Endodermal cell (in vitro differentiated cells): ENCODE measurements around the gene PTPRE. TPM values are rescaled to one million over a fixed set of nuclear protein-coding genes. Genes with fewer than 3 reads are reported as not detected.
A peak's percentile ranks its signal among the peaks of the same experiment; 100 is the strongest.

Experiments
- DNase-seq: peaks from one replicate; pipeline ENCODE4 v3.0.0-alpha.2; 2017
- H3K27ac ChIP-seq: 2 replicates; pipeline ENCODE4 v1.5.1; 2013; ENCODE audit warnings: mild to moderate bottlenecking, low read depth, low read length, moderate library complexity
- H3K27me3 ChIP-seq: 2 replicates; pipeline ENCODE4 v1.6.1; 2013; ENCODE audit warnings: mild to moderate bottlenecking, low read length, moderate library complexity; ENCODE audit not compliant: insufficient read depth, control insufficient read depth, poor library complexity, severe bottlenecking
- H3K36me3 ChIP-seq: 2 replicates; pipeline ENCODE4 v1.7.0; 2013; ENCODE audit warnings: mild to moderate bottlenecking, low read length, moderate library complexity; ENCODE audit not compliant: control insufficient read depth, insufficient read depth
- H3K4me1 ChIP-seq: one replicate; pipeline ENCODE4 v1.7.0; 2013; ENCODE audit warnings: low read length; ENCODE audit not compliant: control insufficient read depth, insufficient read depth
- H3K4me3 ChIP-seq: 2 replicates; pipeline ENCODE4 v1.5.1; 2013; ENCODE audit warnings: mild to moderate bottlenecking, low read length, moderate library complexity
- H3K9ac ChIP-seq: 2 replicates; pipeline ENCODE4 v1.6.1; 2013; ENCODE audit warnings: mild to moderate bottlenecking, low read length, moderate library complexity; ENCODE audit not compliant: poor library complexity, severe bottlenecking; ENCODE audit errors: extremely low read depth
- H3K9me3 ChIP-seq: 2 replicates; pipeline ENCODE4 v1.6.1; 2013; ENCODE audit warnings: mild to moderate bottlenecking, low read length, moderate library complexity; ENCODE audit not compliant: control insufficient read depth
- H3K27ac Mint-ChIP-seq: 2 replicates; pipeline ENCODE4 v1.8.0; 2020; ENCODE audit warnings: mixed read lengths
- H3K27me3 Mint-ChIP-seq: 2 replicates; pipeline ENCODE4 v1.8.0; 2021; ENCODE audit warnings: mild to moderate bottlenecking, mixed read lengths; ENCODE audit not compliant: insufficient read depth
- H3K36me3 Mint-ChIP-seq: 2 replicates; pipeline ENCODE4 v1.8.0; 2020; ENCODE audit warnings: low read depth, mixed read lengths
- H3K4me1 Mint-ChIP-seq: 2 replicates; pipeline ENCODE4 v1.8.0; 2020; ENCODE audit warnings: mixed read lengths
- H3K4me3 Mint-ChIP-seq: 2 replicates; pipeline ENCODE4 v1.8.0; 2020; ENCODE audit warnings: mild to moderate bottlenecking, moderate library complexity, mixed read lengths
- H3K9me3 Mint-ChIP-seq: 2 replicates; pipeline ENCODE4 v1.8.0; 2020; ENCODE audit warnings: mild to moderate bottlenecking, mixed read lengths
- WGBS, 2 experiments: methylation state at CpG; one replicate each; pipeline versions ENCODE4 v1.1.5 to v1.1.7; 2013; ENCODE audit warnings: missing lambda C conversion rate in 2 of 2, mixed read lengths in 1 of 2; ENCODE audit not compliant: insufficient coverage in 1 of 2, insufficient read length in 1 of 2; 5-methylcytosine and 5-hydroxymethylcytosine counted together
- total RNA-seq, 2 donors: library from RNA; stranded (reverse); fragmentation: NEBNext Ultra II Directional in 1 of 2; extraction: Animal tissue kit (Norgen Biotek cat#: 25700) in 1 of 2; gene quantifications; 2 replicates in 1 of 2; 3 replicates in 1 of 2; pipeline ENCODE4 v1.2.1, GENCODE V29; 2021
- TF ChIP-seq, protein P1 (sequence below): fragments of 200-600 bp; sonication (generic); conservative IDR thresholded peaks from 2 replicates; pipeline ENCODE4 v1.5.0; 2021; ENCODE audit warnings: antibody characterized with exemption, mild to moderate bottlenecking

PTPRE gene
- total RNA-seq, 2 donors from 2014 or later = 0.75 to 3.0 TPM

DNA sequence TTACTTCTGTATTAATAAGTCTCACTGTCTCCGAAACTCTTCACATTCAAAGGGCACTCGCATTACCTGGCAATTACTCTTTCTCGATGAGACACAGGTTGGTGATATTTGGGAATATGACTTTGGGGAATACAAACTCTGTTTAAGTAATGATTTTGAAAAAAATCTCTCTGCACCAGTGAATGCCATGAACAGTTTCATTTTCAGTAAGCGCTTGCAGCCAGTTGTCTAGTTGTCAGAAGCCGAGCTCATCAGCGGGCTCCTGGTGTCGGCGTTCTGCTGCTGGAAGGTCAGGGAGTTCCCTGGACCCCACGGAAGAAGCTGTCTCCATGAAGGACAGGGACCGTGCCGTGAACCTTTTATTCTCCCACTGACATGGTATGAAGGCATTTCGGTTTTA, 57.7 kb downstream of the PTPRE start:
- H3K9me3 ChIP-seq = no peaks in the 10 kb centered on the region
- TF ChIP-seq, protein P1, sequence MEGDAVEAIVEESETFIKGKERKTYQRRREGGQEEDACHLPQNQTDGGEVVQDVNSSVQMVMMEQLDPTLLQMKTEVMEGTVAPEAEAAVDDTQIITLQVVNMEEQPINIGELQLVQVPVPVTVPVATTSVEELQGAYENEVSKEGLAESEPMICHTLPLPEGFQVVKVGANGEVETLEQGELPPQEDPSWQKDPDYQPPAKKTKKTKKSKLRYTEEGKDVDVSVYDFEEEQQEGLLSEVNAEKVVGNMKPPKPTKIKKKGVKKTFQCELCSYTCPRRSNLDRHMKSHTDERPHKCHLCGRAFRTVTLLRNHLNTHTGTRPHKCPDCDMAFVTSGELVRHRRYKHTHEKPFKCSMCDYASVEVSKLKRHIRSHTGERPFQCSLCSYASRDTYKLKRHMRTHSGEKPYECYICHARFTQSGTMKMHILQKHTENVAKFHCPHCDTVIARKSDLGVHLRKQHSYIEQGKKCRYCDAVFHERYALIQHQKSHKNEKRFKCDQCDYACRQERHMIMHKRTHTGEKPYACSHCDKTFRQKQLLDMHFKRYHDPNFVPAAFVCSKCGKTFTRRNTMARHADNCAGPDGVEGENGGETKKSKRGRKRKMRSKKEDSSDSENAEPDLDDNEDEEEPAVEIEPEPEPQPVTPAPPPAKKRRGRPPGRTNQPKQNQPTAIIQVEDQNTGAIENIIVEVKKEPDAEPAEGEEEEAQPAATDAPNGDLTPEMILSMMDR = no peak
- Mint-ChIP-seq H3K27ac (no peak overlapping the region), H3K4me3 (no peak overlapping the region), H3K27me3 (no peaks in the 10 kb centered on the region), H3K36me3 (no peaks in the 10 kb centered on the region), H3K4me1 (peaks cover 19% of the 10 kb centered on the region), H3K9me3 (peaks cover 6% of the 10 kb centered on the region)
- WGBS, 2 experiments = 92 to 97% methylated on average over 10 to 12 of the region's 12 CpGs
- H3K4me1 ChIP-seq = peaks cover 9% of the 10 kb centered on the region
- no peak for DNase-seq
- H3K36me3 ChIP-seq = no peaks in the 10 kb centered on the region
- H3K4me3 ChIP-seq = no peak overlapping the region
- no peak overlapping the region for H3K9ac ChIP-seq
- H3K27me3 ChIP-seq = no peaks in the 10 kb centered on the region
- H3K27ac ChIP-seq = no peak overlapping the region

DNA sequence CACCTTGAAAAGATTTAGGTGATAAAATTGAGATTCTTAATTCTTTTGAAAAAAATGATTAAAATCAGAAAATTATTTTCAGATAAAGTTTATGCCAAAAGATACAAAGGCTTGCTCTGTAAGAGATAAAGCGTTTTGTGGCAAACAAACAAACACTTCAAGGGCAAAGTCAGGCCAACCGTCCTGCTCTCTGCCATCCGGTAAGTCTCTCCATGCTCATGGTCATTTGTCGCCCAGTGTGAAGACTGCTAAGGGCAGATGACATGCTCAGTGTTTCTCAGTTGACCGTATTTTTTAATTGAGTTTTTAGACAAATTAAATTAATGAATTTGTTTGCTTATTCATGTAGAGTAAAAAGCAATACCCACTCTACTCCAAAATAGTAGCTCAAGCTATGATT, 60.0 kb downstream of the PTPRE start:
- Mint-ChIP-seq H3K36me3 (no peaks in the 10 kb centered on the region), H3K27me3 (no peaks in the 10 kb centered on the region), H3K9me3 (peaks cover 6% of the 10 kb centered on the region), H3K4me1 (peaks cover 19% of the 10 kb centered on the region), H3K27ac (no peak overlapping the region), H3K4me3 (no peak overlapping the region)
- Histone ChIP-seq H3K27ac (no peak overlapping the region), H3K36me3 (no peaks in the 10 kb centered on the region), H3K9ac (no peak overlapping the region), H3K9me3 (no peaks in the 10 kb centered on the region), H3K4me1 (peaks cover 9% of the 10 kb centered on the region), H3K4me3 (no peak overlapping the region), H3K27me3 (no peaks in the 10 kb centered on the region)
- DNase-seq = no peak
- TF ChIP-seq, protein P1 = no peak
- 95 to 98% methylated on average over 4 of the region's 5 CpGs for WGBS, 2 experiments

- peaks cover 19% of the 10 kb centered on the region for H3K4me1 Mint-ChIP-seq
- Histone ChIP-seq H3K9ac (no peak overlapping the region), H3K36me3 (no peaks in the 10 kb centered on the region), H3K27me3 (no peaks in the 10 kb centered on the region), H3K9me3 (no peaks in the 10 kb centered on the region), H3K4me1 (peaks cover 9% of the 10 kb centered on the region), H3K4me3 (peak overlapping the region; percentile 47), H3K27ac (no peak overlapping the region)
- 74 to 100% methylated on average over 1 to 3 of the region's 3 CpGs for WGBS, 2 experiments
- TF ChIP-seq, protein P1 = no peak
- H3K27ac Mint-ChIP-seq = peak overlapping the region; percentile 33
- no peak overlapping the region for H3K4me3 Mint-ChIP-seq
- no peaks in the 10 kb centered on the region for H3K27me3 Mint-ChIP-seq
- DNase-seq = peak; percentile 59
- no peaks in the 10 kb centered on the region for H3K36me3 Mint-ChIP-seq
- H3K9me3 Mint-ChIP-seq = peaks cover 6% of the 10 kb centered on the region
These were observed 61.1 kb downstream of the PTPRE start for GRCh38 chr10:127968027-127968441.
